ENCODE measurements around the gene SIRT7.

- TF ChIP-seq CTCF (IDR thresholded peaks at IDR 0.05) (no peak), POLR2A (IDR thresholded peaks at IDR 0.05) (no peak)
Observed at GRCh38 chr17:81942167-81942553, 24.2 kb upstream of the SIRT7 start.

Data from heart left ventricle (tissue), 13 donors.